B cell (primary cell): Measurements from ENCODE around the gene TAF4. TPM values are rescaled to one million over a fixed set of nuclear protein-coding genes. Genes with fewer than 3 reads are reported as not detected.

Experiments
- ATAC-seq: fragments of 200-7000 bp; cut with Tn5 transposase; one replicate; pipeline ENCODE4 v1.10.0; 2021; ENCODE audit warnings: low read depth, mild to moderate bottlenecking, moderate number of reproducible peaks, moderate library complexity
- CTCF ChIA-PET: fragments of 350-600 bp; sonication (Branson Sonifier 250); formaldehyde crosslinking; loops from one replicate; lab custom pipeline; 2021; ENCODE audit warnings: antibody characterized with exemption, inconsistent platforms; lab: Charles Lee
- POLR2A ChIA-PET: fragments of 350-600 bp; sonication (Branson Sonifier 250); formaldehyde crosslinking; loops from one replicate; lab custom pipeline; 2021; ENCODE audit warnings: antibody characterized with exemption; lab: Charles Lee
- DNase-seq: peaks from one replicate; pipeline ENCODE4 v3.0.0; 2013
- H2AFZ ChIP-seq: 2 replicates; pipeline ENCODE4 v1.6.1; 2012; ENCODE audit warnings: mild to moderate bottlenecking, low read depth, low read length; ENCODE audit not compliant: insufficient read depth, poor library complexity, severe bottlenecking
- H3K27ac ChIP-seq, 2 donors: 1 replicate in 1 of 2; 2 replicates in 1 of 2; pipeline ENCODE4 v1.5.1; 2012 to 2013; ENCODE audit warnings: low read length in 2 of 2, mild to moderate bottlenecking in 2 of 2, moderate library complexity in 1 of 2
- H3K27me3 ChIP-seq, 4 experiments: fragments of 200-600 bp in 1 of 4; sonication (generic) in 1 of 4; replicated peaks in 1 of 4; 1 replicate in 2 of 4; 2 replicates in 2 of 4; pipeline versions ENCODE4 v1.6.1 to v1.7.0; 2013 to 2016; ENCODE audit warnings: low read length in 3 of 4, mild to moderate bottlenecking in 2 of 4, mixed read lengths in 1 of 4, moderate library complexity in 1 of 4; ENCODE audit not compliant: insufficient read depth in 4 of 4, control insufficient read depth in 3 of 4; ENCODE audit errors: control extremely low read depth in 1 of 4
- H3K36me3 ChIP-seq, 2 experiments: replicated peaks in 1 of 2; 1 replicate in 1 of 2; 2 replicates in 1 of 2; pipeline versions ENCODE4 v1.6.1 to v1.7.1; 2013; ENCODE audit warnings: low read length in 1 of 2; ENCODE audit not compliant: insufficient read depth in 2 of 2, control insufficient read depth in 1 of 2; ENCODE audit errors: control extremely low read depth in 1 of 2, extremely low read depth in 1 of 2
- H3K4me1 ChIP-seq, 2 donors: fragments of 200-600 bp in 1 of 2; sonication (generic) in 1 of 2; 1 replicate in 1 of 2; 2 replicates in 1 of 2; pipeline versions ENCODE4 v1.5.1 to v1.6.1; 2013 to 2017; ENCODE audit warnings: low read length in 2 of 2; ENCODE audit not compliant: control insufficient read depth in 2 of 2, insufficient read depth in 2 of 2
- H3K4me2 ChIP-seq: replicated peaks from 2 replicates; pipeline ENCODE3; 2012; ENCODE audit warnings: mild to moderate bottlenecking, low read depth, low read length; ENCODE audit not compliant: poor library complexity, severe bottlenecking
- H3K4me3 ChIP-seq, 5 experiments: fragments of 200-600 bp in 1 of 5; sonication (generic) in 1 of 5; 1 replicate in 3 of 5; 2 replicates in 2 of 5; pipeline versions ENCODE4 v1.5.1 to v1.7.0; 2011 to 2016; ENCODE audit warnings: low read length in 4 of 5, mild to moderate bottlenecking in 4 of 5, low read depth in 2 of 5, control low read depth in 1 of 5, moderate library complexity in 1 of 5; ENCODE audit not compliant: insufficient read depth in 1 of 5; ENCODE audit errors: control extremely low read depth in 1 of 5, extremely low read depth in 1 of 5
- H3K79me2 ChIP-seq: fragments of 200-600 bp; sonication (generic); one replicate; pipeline ENCODE4 v1.6.0; 2016; ENCODE audit warnings: low read length; ENCODE audit not compliant: control insufficient read depth, insufficient read depth
- H3K9ac ChIP-seq: fragments of 200-600 bp; sonication (generic); 2 replicates; pipeline ENCODE4 v1.6.1; 2017; ENCODE audit warnings: mild to moderate bottlenecking, low read length, moderate library complexity
- H3K9me3 ChIP-seq, 3 donors: one replicate each; pipeline versions ENCODE4 v1.6.1 to v1.7.1; 2013; ENCODE audit warnings: low read length in 2 of 3; ENCODE audit not compliant: control insufficient read depth in 2 of 3, insufficient read depth in 1 of 3; ENCODE audit errors: control extremely low read depth in 1 of 3
- H4K20me1 ChIP-seq: 2 replicates; pipeline ENCODE4 v1.6.0; 2012; ENCODE audit warnings: mild to moderate bottlenecking, low read length; ENCODE audit not compliant: insufficient read depth, control insufficient read depth, poor library complexity, severe bottlenecking
- H3K27ac Mint-ChIP-seq: one replicate; pipeline ENCODE4 v1.8.0; 2021; ENCODE audit warnings: mixed read lengths
- H3K27me3 Mint-ChIP-seq: one replicate; pipeline ENCODE4 v1.8.0; 2021; ENCODE audit warnings: mixed read lengths
- H3K4me1 Mint-ChIP-seq: one replicate; pipeline ENCODE4 v1.8.0; 2021; ENCODE audit warnings: mixed read lengths
- H3K4me3 Mint-ChIP-seq: one replicate; pipeline ENCODE4 v1.8.0; 2021; ENCODE audit warnings: mixed read lengths
- H3K9me3 Mint-ChIP-seq: one replicate; pipeline ENCODE4 v1.8.0; 2022; ENCODE audit warnings: mixed read lengths; ENCODE audit not compliant: insufficient read depth
- CTCF ChIP-seq: fragments of 200-600 bp; IDR thresholded peaks from one replicate; pipeline ENCODE4 v1.8.0; 2022; ENCODE audit warnings: antibody characterized with exemption, mild to moderate bottlenecking
- EZH2 ChIP-seq: IDR thresholded peaks from 2 replicates; pipeline ENCODE4 v1.6.1; 2012; ENCODE audit warnings: borderline replicate concordance, low read depth, mild to moderate bottlenecking, moderate library complexity, low read length; ENCODE audit not compliant: insufficient read depth, poor library complexity, severe bottlenecking
- WGBS: methylation state at CpG from one replicate; pipeline ENCODE4 v1.1.5; 2013; ENCODE audit warnings: missing lambda C conversion rate; ENCODE audit not compliant: insufficient coverage; 5-methylcytosine and 5-hydroxymethylcytosine counted together
- intact Hi-C: fragments of 100-400 bp; cut with micrococcal nuclease; formaldehyde crosslinking; loops from one replicate; pipeline ENCODE4 v1.10.0; 2022
- polyA plus RNA-seq: library from polyadenylated mRNA; depleted of rRNA; stranded (reverse); fragments of >200 nt; gene quantifications from 2 replicates; pipeline ENCODE4 v1.2.3, GENCODE V29; 2012
- total RNA-seq, 2 donors: library from RNA; stranded (reverse); fragments of 120-200 nt in 1 of 2; gene quantifications; 1 replicate in 1 of 2; 2 replicates in 1 of 2; pipeline versions ENCODE4 v1.2.3 to v1.2.4, GENCODE V29; 2013 to 2022

TAF4 gene
- total and polyA plus RNA-seq, 2 donors (not counting 1 experiment from before 2014, with no cell fraction given) = 13.9 to 39.5 TPM

- H2AFZ ChIP-seq = no peak overlapping the region
- H3K9me3 Mint-ChIP-seq = no peaks in the 10 kb centered on the region
- DNase-seq = no peak
- WGBS = 90% methylated on average over 19 of the region's 20 CpGs
- no peak overlapping the region for H3K4me2 ChIP-seq
- H3K9ac ChIP-seq = no peak overlapping the region
- no peaks in the 10 kb centered on the region for H3K4me1 Mint-ChIP-seq
- no peak overlapping the region for H3K27ac Mint-ChIP-seq
- intact Hi-C loops = no loop called here
- no peaks in the 10 kb centered on the region for H3K79me2 ChIP-seq
- no peak for ATAC-seq
- H3K4me3 Mint-ChIP-seq = no peak overlapping the region
- H3K36me3 ChIP-seq = no peaks in the 10 kb centered on the region
- TF ChIP-seq EZH2 = no peak
- no peak for TF ChIP-seq CTCF
- peaks cover 23% of the 10 kb centered on the region for H3K27me3 Mint-ChIP-seq
- CTCF ChIA-PET = no interaction called here
- peaks cover 0 to 3% (median 0%) of the 10 kb centered on the region in 3 donors for H3K9me3 ChIP-seq
- H3K27ac ChIP-seq = no peak overlapping the region
- no peak overlapping the region for H3K4me3 ChIP-seq
- no peaks in the 10 kb centered on the region for H3K4me1 ChIP-seq
- H4K20me1 ChIP-seq = no peaks in the 10 kb centered on the region
- peaks cover 0 to 15% (median 0%) of the 10 kb centered on the region in 4 experiments for H3K27me3 ChIP-seq
- POLR2A ChIA-PET = no interaction called here
These were observed 112.4 kb downstream of the TAF4 start for GRCh38 chr20:61953037-61954021.
